ENCODE measurements around the gene ZNF423.

DNA sequence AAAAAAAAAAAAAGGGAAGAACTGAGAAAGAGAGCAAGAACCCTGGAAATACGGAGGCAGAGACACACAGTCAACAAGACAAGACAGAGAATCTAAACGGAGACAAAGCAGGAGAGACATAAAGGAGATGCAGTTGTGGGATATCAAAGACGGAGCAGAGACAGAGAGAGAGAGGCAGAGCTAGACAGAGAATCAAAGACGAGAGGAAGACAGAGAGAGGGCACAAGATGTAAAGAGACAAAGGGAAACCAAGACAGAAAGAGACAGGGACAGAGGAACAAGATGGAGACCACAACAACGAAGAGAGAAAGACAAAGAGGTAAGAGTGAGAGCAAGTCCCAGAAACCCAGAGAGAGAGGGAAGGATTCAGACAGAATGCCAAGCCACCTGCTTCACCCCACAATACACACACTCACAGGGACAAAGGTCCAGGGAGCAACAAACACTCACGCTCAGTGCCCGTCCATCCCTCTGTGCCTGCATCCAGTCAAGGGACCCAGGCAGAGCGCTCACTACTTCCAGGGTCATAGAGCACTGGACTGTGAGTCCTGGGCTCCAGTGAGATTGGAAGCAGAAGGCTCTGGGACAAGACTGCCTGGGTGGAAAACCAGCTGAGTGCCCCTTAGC is 393.4 kb downstream of the ZNF423 start:
- no peak for TF ChIP-seq SMC3 (IDR thresholded peaks at IDR 0.05; ENCODE audit: low read depth, low read length)
- no peak for TF ChIP-seq MXI1 (IDR thresholded peaks at IDR 0.05; ENCODE audit: low read depth, low read length)
- TF ChIP-seq, protein P1, sequence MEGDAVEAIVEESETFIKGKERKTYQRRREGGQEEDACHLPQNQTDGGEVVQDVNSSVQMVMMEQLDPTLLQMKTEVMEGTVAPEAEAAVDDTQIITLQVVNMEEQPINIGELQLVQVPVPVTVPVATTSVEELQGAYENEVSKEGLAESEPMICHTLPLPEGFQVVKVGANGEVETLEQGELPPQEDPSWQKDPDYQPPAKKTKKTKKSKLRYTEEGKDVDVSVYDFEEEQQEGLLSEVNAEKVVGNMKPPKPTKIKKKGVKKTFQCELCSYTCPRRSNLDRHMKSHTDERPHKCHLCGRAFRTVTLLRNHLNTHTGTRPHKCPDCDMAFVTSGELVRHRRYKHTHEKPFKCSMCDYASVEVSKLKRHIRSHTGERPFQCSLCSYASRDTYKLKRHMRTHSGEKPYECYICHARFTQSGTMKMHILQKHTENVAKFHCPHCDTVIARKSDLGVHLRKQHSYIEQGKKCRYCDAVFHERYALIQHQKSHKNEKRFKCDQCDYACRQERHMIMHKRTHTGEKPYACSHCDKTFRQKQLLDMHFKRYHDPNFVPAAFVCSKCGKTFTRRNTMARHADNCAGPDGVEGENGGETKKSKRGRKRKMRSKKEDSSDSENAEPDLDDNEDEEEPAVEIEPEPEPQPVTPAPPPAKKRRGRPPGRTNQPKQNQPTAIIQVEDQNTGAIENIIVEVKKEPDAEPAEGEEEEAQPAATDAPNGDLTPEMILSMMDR (IDR thresholded peaks at IDR 0.05) = no peak
- no peak for TF ChIP-seq RFX5 (IDR thresholded peaks at IDR 0.05; ENCODE audit: low read length)
- TF ChIP-seq RXRA (IDR thresholded peaks at IDR 0.05; ENCODE audit: borderline replicate concordance, low read depth) = no peak
- TF ChIP-seq, protein P2, sequence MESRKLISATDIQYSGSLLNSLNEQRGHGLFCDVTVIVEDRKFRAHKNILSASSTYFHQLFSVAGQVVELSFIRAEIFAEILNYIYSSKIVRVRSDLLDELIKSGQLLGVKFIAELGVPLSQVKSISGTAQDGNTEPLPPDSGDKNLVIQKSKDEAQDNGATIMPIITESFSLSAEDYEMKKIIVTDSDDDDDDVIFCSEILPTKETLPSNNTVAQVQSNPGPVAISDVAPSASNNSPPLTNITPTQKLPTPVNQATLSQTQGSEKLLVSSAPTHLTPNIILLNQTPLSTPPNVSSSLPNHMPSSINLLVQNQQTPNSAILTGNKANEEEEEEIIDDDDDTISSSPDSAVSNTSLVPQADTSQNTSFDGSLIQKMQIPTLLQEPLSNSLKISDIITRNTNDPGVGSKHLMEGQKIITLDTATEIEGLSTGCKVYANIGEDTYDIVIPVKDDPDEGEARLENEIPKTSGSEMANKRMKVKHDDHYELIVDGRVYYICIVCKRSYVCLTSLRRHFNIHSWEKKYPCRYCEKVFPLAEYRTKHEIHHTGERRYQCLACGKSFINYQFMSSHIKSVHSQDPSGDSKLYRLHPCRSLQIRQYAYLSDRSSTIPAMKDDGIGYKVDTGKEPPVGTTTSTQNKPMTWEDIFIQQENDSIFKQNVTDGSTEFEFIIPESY (IDR thresholded peaks at IDR 0.05; ENCODE audit: borderline replicate concordance, low read depth) = no peak
- no peak for TF ChIP-seq TEAD4 (IDR thresholded peaks at IDR 0.05; ENCODE audit: borderline replicate concordance, insufficient read depth)
